OCI-LY3 (cell line): ENCODE results near the gene NHLRC2.

ENCODE experiments used
- H2AFZ ChIP-seq: fragments of 200-600, 300-600 bp; shearing (Covaris generic); 2 replicates; pipeline ENCODE4 v1.6.0; 2014; ENCODE audit warnings: antibody characterized with exemption, low read depth, low read length
- H3K27ac ChIP-seq: fragments of 200-600, 300-600 bp; sonication (generic); 2 replicates; pipeline ENCODE4 v1.5.1; 2014; ENCODE audit warnings: mild to moderate bottlenecking, low read length, moderate library complexity, mixed read lengths
- H3K27me3 ChIP-seq: fragments of 200-600, 300-600 bp; sonication (generic); 2 replicates; pipeline ENCODE4 v1.6.1; 2014; ENCODE audit warnings: low read depth, low read length, mixed read lengths
- H3K36me3 ChIP-seq: fragments of 200-600, 300-600 bp; sonication (generic); replicated peaks from 2 replicates; pipeline ENCODE3; 2014; ENCODE audit warnings: low read depth, low read length, mixed read lengths
- H3K4me1 ChIP-seq: fragments of 300-600, 200-600 bp; sonication (generic); 2 replicates; pipeline ENCODE4 v1.6.1; 2014; ENCODE audit warnings: low read length, mixed read lengths
- H3K4me2 ChIP-seq: fragments of 200-600, 300-600 bp; sonication (generic); 2 replicates; pipeline ENCODE4 v1.6.1; 2014; ENCODE audit warnings: low read length, mixed read lengths
- H3K4me3 ChIP-seq: fragments of 300-600, 200-600 bp; sonication (generic); 2 replicates; pipeline ENCODE4 v1.5.1; 2014; ENCODE audit warnings: antibody characterized with exemption, mild to moderate bottlenecking, low read length, moderate library complexity
- H3K79me2 ChIP-seq: fragments of 300-600, 200-600 bp; shearing (Covaris generic); 2 replicates; pipeline ENCODE4 v1.6.1; 2014; ENCODE audit warnings: mild to moderate bottlenecking, low read length, mixed read lengths
- H3K9ac ChIP-seq: fragments of 300-600, 200-600 bp; shearing (Covaris generic); 2 replicates; pipeline ENCODE4 v1.6.0; 2014; ENCODE audit warnings: mild to moderate bottlenecking, low read length, moderate library complexity
- H3K9me3 ChIP-seq: fragments of 200-600, 300-600 bp; shearing (Covaris generic); 2 replicates; pipeline ENCODE4 v1.6.1; 2014; ENCODE audit warnings: low read length, mixed read lengths; ENCODE audit not compliant: insufficient read depth
- H4K20me1 ChIP-seq: fragments of 200-600, 300-600 bp; sonication (generic); 2 replicates; pipeline ENCODE4 v1.6.1; 2016; ENCODE audit warnings: low read length, mixed read lengths; ENCODE audit not compliant: insufficient read depth
- EZH2phosphoT487 ChIP-seq: fragments of 200-600 bp; shearing (Covaris generic); IDR thresholded peaks from 2 replicates; pipeline ENCODE4 v1.6.1; 2018; ENCODE audit warnings: antibody characterized with exemption, mixed run types, low read depth
- TF ChIP-seq, protein P1 (sequence below): fragments of 200-600, 300-600 bp; sonication (generic); IDR thresholded peaks from 2 replicates; pipeline ENCODE4 v1.5.1; 2014; ENCODE audit warnings: antibody characterized with exemption, low read length, low read depth

The NHLRC2 gene

DNA sequence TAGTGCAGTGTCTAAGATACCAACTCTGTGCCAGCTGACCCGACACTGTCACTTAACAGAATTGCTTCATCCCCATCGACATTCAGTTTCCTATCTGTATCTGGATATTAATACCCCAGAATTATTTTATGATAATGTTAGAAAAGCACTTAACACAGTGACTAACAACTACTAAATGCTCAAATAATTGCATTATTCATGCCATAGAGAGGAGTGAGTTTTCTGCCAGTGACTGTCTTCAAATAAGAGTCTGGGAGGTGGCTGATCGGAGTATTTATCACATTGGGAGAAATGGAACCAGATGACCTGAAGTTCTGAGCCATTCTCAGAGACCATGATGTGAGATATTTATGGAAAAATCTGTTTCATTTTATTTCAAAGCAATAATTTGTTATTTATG is 65.7 kb downstream of the NHLRC2 start:
- H4K20me1 ChIP-seq = no peaks in the 10 kb centered on the region
- no peak overlapping the region for H3K9ac ChIP-seq
- H3K27ac ChIP-seq = no peak overlapping the region
- no peaks in the 10 kb centered on the region for H3K79me2 ChIP-seq
- H3K27me3 ChIP-seq = no peaks in the 10 kb centered on the region
- no peaks in the 10 kb centered on the region for H3K9me3 ChIP-seq
- TF ChIP-seq, protein P1, sequence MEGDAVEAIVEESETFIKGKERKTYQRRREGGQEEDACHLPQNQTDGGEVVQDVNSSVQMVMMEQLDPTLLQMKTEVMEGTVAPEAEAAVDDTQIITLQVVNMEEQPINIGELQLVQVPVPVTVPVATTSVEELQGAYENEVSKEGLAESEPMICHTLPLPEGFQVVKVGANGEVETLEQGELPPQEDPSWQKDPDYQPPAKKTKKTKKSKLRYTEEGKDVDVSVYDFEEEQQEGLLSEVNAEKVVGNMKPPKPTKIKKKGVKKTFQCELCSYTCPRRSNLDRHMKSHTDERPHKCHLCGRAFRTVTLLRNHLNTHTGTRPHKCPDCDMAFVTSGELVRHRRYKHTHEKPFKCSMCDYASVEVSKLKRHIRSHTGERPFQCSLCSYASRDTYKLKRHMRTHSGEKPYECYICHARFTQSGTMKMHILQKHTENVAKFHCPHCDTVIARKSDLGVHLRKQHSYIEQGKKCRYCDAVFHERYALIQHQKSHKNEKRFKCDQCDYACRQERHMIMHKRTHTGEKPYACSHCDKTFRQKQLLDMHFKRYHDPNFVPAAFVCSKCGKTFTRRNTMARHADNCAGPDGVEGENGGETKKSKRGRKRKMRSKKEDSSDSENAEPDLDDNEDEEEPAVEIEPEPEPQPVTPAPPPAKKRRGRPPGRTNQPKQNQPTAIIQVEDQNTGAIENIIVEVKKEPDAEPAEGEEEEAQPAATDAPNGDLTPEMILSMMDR = no peak
- peaks cover 13% of the 10 kb centered on the region for H3K36me3 ChIP-seq
- H2AFZ ChIP-seq = no peak overlapping the region
- no peak overlapping the region for H3K4me2 ChIP-seq
- peaks cover 18% of the 10 kb centered on the region for H3K4me1 ChIP-seq
- H3K4me3 ChIP-seq = no peak overlapping the region

DNA sequence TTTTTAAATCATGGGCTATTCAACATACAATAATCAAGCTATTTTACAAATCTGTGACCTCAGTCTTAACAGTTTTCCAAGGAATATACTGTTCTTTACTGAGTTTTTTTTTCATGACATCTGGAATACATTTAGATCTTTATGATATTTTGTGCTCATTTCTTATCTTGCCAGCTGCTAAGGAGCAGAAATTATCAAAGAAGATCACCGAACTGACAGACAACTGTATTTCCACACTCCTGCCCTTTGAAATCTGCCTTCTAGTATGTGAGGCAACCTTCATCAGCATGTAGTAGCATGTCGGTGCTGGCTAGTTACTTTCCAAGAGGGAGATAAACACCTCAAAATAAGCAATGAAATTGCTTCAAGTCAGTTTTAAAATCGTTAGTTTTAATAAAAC is 66.4 kb downstream of the NHLRC2 start:
- Histone ChIP-seq H3K27me3 (no peaks in the 10 kb centered on the region), H3K79me2 (no peaks in the 10 kb centered on the region), H2AFZ (no peak overlapping the region), H3K27ac (no peak overlapping the region), H3K9me3 (no peaks in the 10 kb centered on the region), H3K4me1 (peaks cover 17% of the 10 kb centered on the region), H3K9ac (no peak overlapping the region), H3K36me3 (peaks cover 13% of the 10 kb centered on the region), H3K4me2 (no peak overlapping the region), H4K20me1 (no peaks in the 10 kb centered on the region), H3K4me3 (no peak overlapping the region)
- TF ChIP-seq, protein P1 = no peak
- no peak for TF ChIP-seq EZH2phosphoT487

DNA sequence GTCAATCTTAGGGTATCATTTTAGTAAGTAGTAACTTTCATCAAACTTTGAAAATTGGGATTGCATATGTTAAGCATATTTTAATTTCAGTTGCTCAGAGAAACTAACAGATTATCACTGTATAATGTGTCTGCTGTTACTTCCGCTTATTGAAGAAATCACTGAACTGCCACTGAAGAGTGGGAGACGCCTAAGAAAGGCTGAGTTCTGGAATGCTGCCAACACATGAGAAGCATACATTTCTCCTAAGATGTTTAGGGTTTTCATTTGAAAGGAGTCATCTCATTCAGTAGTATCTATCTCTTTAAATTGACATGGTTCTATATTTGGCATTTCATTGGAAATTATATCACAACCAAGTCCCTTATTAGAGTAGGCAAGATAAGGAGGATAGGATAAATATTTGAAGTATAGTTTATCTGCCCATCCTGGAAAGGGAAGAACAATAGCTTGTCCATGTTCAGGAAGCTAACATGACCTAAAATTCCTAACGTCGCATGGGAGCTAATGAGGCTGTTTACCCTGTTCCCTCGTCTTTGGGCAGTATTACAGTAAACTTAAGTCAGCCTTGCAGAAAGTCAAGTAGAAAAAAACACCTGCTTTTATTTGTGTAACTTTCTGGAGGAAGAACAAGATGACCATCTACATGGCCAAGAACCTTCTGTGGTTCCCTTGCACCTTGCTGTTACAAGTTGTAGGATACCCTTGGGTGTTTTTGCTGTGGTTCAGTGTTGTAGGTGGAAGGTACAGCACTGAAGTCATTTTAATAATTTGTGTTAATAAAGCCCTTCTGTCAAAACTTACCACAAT is 67.3 kb downstream of the NHLRC2 start:
- Histone ChIP-seq H3K4me2 (no peak overlapping the region), H3K79me2 (no peaks in the 10 kb centered on the region), H3K4me1 (peaks cover 12% of the 10 kb centered on the region), H4K20me1 (no peaks in the 10 kb centered on the region), H3K27ac (no peak overlapping the region), H3K9ac (no peak overlapping the region), H3K36me3 (peaks cover 12% of the 10 kb centered on the region), H3K9me3 (no peaks in the 10 kb centered on the region), H3K27me3 (no peaks in the 10 kb centered on the region), H3K4me3 (no peak overlapping the region), H2AFZ (no peak overlapping the region)
- no peak for TF ChIP-seq EZH2phosphoT487
- TF ChIP-seq, protein P1 = no peak

DNA sequence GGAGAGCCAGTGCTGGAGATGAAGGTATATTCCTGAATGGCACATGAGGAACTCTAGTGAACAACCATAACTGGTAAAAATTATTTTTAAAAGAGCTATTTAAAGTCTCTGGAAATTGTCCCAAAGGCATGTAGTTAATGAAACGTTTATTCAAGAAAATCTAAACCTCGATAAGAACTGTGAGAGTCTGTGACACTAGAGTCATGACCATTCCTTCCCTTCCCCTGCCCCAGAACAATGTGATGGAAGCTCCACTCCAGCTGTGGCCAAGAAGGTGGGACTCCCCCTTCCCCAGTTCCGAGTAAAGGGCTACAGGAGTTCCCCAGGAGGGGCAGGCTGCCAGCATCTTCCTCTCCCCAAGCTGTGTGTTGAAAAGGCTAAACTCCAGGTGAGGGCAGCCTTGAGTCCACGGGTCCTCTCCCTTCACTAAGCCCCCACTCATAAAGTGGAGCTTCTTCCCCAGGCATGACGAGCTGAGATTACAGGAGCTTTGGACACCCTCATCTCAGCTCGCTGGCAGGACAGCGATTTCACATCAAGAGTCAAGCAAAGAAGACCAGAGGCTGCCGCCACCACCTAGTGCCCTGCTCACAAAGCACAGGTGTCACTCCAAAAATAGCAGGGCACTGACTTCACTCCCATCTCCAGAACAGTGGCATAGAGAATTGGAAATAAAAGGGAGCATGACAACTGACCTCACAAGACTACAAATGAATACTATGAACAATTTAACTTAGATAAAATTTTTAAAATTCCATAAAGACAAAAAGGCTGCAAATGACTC is 68.5 kb downstream of the NHLRC2 start:
- Histone ChIP-seq H3K9ac (no peak overlapping the region), H3K27ac (no peak overlapping the region), H3K27me3 (no peaks in the 10 kb centered on the region), H3K9me3 (no peaks in the 10 kb centered on the region), H3K4me2 (peak overlapping the region; percentile 30; the same call in 1 of the 2 replicates), H3K36me3 (peaks cover 3% of the 10 kb centered on the region), H3K4me3 (no peak overlapping the region), H4K20me1 (no peaks in the 10 kb centered on the region), H3K4me1 (peaks cover 10% of the 10 kb centered on the region), H3K79me2 (no peaks in the 10 kb centered on the region), H2AFZ (no peak overlapping the region)
- no peak for TF ChIP-seq EZH2phosphoT487
- TF ChIP-seq, protein P1 = peak; percentile 39
